ENCODE data around the gene GRIA4.

- TF ChIP-seq CTCF (IDR thresholded peaks at IDR 0.05) (no peak), POLR2A (IDR thresholded peaks at IDR 0.05) (no peak), EP300 (IDR thresholded peaks at IDR 0.05) (no peak)
Measured at GRCh38 chr11:105910095-105910715, 300.3 kb downstream of the GRIA4 start.
